Epithelial cell of proximal tubule (primary cell): ENCODE results near the gene CDC5L. TPM values are rescaled to one million over a fixed set of nuclear protein-coding genes. Genes with fewer than 3 reads are reported as not detected.

Experiments used
- DNase-seq: peaks from one replicate; pipeline ENCODE4 v3.0.0-alpha.2; 2011; ENCODE audit warnings: low read depth
- H3K4me3 ChIP-seq: 2 replicates; pipeline ENCODE4 v1.5.1; 2011; ENCODE audit warnings: low read depth, mild to moderate bottlenecking, low read length
- CTCF ChIP-seq: conservative IDR thresholded peaks from 2 replicates; pipeline ENCODE4 v1.5.1; 2012; ENCODE audit warnings: low read depth, mild to moderate bottlenecking, low read length
- total RNA-seq: library from RNA; depleted of rRNA; stranded (reverse); fragments of >200 nt; gene quantifications from 2 replicates; pipeline ENCODE4 v1.2.3, GENCODE V29; 2015

The CDC5L gene
- total RNA-seq, 1 donor from 2014 or later: 25.9 TPM

GRCh38 chr6:44388887-44389286 lies 1.4 kb downstream of the CDC5L start:
- peak overlapping the region; percentile 80 for H3K4me3 ChIP-seq
- DNase-seq: no peak
- no peak for TF ChIP-seq CTCF

GRCh38 chr6:44390158-44390683 lies 2.7 kb downstream of the CDC5L start:
- no peak for TF ChIP-seq CTCF
- no peak for DNase-seq
- H3K4me3 ChIP-seq: no peak overlapping the region

GRCh38 chr6:44395501-44395900 lies 8.0 kb downstream of the CDC5L start:
- no peak overlapping the region for H3K4me3 ChIP-seq
- no peak for TF ChIP-seq CTCF
- DNase-seq: no peak

- no peak overlapping the region for H3K4me3 ChIP-seq
- DNase-seq: no peak
- TF ChIP-seq CTCF: no peak
Observed at GRCh38 chr6:44396968-44397367, 9.5 kb downstream of the CDC5L start.

GRCh38 chr6:44397424-44398164 lies 10.1 kb downstream of the CDC5L start:
- DNase-seq: no peak
- H3K4me3 ChIP-seq: no peak overlapping the region
- no peak for TF ChIP-seq CTCF

GRCh38 chr6:44399991-44400390 lies 12.5 kb downstream of the CDC5L start:
- no peak for DNase-seq
- H3K4me3 ChIP-seq: no peak overlapping the region
- TF ChIP-seq CTCF: no peak

- TF ChIP-seq CTCF: no peak
- no peak for DNase-seq
- no peak overlapping the region for H3K4me3 ChIP-seq
Observed at GRCh38 chr6:44400572-44400971, 13.1 kb downstream of the CDC5L start.
